Measurements from ENCODE around the gene APBB1IP.

APBB1IP gene

DNA sequence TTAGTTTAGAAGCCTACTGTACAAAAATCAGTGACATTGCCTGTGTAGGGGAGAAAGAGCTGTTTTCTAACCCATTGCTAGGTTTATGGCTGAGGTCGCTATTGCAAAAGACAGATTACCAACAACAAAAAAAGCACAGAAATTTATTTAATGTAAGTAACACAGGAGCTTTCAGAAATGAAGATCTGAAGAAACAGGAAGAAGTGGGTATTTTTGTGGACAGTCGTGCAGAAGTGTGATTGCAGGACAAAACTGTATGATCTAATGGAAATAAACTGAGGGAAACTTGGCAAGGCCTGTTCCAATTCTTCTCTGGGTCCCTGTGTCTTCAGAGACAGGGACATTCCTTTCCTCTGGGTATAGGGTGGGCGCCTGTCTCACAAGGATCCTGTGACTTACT, 87.4 kb downstream of the APBB1IP start:
- TF ChIP-seq, protein P1, sequence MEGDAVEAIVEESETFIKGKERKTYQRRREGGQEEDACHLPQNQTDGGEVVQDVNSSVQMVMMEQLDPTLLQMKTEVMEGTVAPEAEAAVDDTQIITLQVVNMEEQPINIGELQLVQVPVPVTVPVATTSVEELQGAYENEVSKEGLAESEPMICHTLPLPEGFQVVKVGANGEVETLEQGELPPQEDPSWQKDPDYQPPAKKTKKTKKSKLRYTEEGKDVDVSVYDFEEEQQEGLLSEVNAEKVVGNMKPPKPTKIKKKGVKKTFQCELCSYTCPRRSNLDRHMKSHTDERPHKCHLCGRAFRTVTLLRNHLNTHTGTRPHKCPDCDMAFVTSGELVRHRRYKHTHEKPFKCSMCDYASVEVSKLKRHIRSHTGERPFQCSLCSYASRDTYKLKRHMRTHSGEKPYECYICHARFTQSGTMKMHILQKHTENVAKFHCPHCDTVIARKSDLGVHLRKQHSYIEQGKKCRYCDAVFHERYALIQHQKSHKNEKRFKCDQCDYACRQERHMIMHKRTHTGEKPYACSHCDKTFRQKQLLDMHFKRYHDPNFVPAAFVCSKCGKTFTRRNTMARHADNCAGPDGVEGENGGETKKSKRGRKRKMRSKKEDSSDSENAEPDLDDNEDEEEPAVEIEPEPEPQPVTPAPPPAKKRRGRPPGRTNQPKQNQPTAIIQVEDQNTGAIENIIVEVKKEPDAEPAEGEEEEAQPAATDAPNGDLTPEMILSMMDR (conservative IDR thresholded peaks at IDR 0.05; ENCODE audit: low read depth) = no peak
- H3K27ac ChIP-seq = no peak overlapping the region
- POLR2A ChIA-PET (ENCODE audit: low non-redundant PET) = no interaction called here
- DNase-seq (ENCODE audit: low spot score) = no peak
- CTCF ChIA-PET = no interaction called here

DNA sequence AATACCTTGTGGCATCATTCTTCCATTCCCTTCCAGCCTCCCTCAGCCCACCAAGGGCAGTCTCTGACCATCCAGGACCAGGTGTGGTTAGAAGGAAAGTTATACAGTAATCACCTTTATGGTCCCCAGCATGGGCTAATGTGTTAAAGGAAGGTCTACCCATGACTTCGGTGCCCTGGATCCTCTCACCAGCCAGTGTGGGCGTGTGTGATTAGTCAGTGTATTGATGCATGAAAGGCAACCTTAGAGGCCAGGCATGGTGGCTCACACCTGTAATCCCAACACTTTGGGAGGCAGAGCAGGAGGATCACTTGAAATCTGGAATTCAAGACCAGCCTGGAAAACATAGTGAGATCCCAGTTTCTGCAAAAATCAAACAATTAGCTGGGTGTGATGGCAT, 88.9 kb downstream of the APBB1IP start:
- ChIA-PET POLR2A (ENCODE audit: low non-redundant PET) (no interaction called here), CTCF (interaction anchor here (0.6 kb wide), 1 partner anchor 10 kb away, joined by 12 read pairs; no protein-coding TSS in a partner anchor)
- TF ChIP-seq, protein P1 (conservative IDR thresholded peaks at IDR 0.05; ENCODE audit: low read depth) = no peak
- DNase-seq (ENCODE audit: low spot score) = no peak
- H3K27ac ChIP-seq = no peak overlapping the region

DNA sequence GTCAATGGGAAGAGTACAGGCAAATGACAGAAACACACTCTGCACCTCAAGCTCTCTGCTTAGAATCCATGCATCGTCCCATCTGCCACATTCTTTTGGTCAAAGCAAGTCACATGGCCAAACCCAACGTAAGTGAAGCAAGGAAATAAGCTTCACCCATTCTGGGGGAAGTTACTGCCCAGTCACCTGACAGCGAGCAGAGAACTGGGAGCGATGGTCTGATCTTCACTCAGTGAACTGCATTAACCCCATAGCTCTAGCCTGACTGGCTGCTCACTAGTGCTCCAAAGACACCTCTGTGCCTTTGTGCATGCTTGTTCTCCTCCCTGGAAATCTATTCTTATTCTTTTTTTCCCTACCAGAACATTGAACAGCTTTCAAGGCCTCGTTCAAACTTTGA, 89.9 kb downstream of the APBB1IP start:
- DNase-seq (ENCODE audit: low spot score) = no peak
- TF ChIP-seq, protein P1 (conservative IDR thresholded peaks at IDR 0.05; ENCODE audit: low read depth) = no peak
- H3K27ac ChIP-seq = no peak overlapping the region
- ChIA-PET POLR2A (ENCODE audit: low non-redundant PET) (no interaction called here), CTCF (no interaction called here)

DNA sequence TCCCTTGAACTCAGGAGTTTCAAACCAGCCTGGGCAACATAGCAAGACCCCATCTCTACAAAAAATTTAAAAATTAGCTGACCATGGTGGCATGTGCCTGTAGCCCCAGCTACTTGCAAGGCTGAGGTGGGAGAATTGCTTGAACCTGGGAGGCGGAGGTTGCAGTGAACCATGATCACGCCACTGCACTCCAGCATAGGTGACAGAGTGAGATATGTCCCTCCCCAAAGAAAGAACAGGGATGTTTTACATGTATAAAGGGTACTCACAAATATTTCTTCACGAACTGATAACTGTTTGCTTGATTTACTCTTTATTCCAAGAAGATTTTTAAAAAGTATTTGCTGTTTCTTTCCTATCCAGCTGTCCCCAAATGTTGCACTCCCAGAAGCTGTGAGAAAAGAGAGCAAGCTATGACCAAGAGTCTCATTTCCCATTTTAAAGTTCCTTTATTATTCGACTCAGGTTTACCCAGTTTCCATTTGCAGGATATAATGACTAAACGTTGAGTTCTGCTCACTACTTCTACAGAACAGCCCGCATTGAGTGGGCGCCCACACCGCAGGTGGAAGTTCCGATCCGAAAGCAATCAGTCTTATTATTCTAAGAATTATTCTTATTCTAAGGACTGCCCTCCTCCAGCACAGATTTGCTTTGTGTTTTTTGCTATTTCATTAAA, 90.7 kb downstream of the APBB1IP start:
- TF ChIP-seq, protein P1 (conservative IDR thresholded peaks at IDR 0.05; ENCODE audit: low read depth) = no peak
- DNase-seq (ENCODE audit: low spot score) = no peak
- CTCF ChIA-PET = no interaction called here
- H3K27ac ChIP-seq = no peak overlapping the region
- POLR2A ChIA-PET (ENCODE audit: low non-redundant PET) = no interaction called here

DNA sequence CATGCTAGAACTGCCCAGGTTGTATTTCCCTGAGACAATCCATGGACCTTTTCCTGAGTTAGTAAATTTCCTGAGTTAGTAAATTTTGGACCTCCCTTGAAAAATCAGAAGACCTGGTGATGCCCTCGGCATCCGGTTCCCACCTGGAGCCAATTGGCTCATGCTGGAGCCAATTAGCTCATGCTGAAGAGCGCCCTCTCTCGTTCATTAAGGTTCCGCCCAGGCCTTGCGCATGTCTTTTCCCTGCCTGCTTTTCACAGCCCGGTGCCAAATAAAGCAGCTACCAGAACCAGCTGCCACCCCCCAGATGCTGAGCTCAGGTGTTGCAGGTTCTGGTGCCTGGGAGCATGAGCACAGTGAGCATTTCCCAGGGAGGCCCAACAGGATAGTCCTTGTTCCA, 96.2 kb downstream of the APBB1IP start:
- TF ChIP-seq, protein P1 (conservative IDR thresholded peaks at IDR 0.05; ENCODE audit: low read depth) = no peak
- DNase-seq (ENCODE audit: low spot score) = no peak
- no peak overlapping the region for H3K27ac ChIP-seq
- ChIA-PET POLR2A (ENCODE audit: low non-redundant PET) (no interaction called here), CTCF (no interaction called here)

DNA sequence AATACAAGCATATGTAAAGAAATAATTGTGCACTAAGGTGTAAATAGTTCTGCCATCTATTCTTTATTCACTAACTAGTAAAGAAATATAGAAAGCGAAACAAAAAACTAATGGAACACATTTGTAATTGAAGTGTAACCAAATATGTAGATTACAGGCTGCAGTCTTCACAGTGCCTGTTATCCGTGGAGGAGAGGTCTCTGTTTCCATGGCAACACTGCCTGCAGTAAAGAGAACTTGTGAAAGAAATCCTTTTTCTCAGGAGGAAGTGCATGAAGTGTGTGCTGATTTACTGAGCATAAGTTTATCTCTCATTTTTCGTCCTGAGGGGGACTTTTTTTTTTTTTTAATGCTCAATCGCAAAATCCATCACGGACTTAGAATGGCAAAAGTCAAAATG, 102.5 kb downstream of the APBB1IP start:
- no peak overlapping the region for H3K27ac ChIP-seq
- TF ChIP-seq, protein P1 (conservative IDR thresholded peaks at IDR 0.05; ENCODE audit: low read depth) = no peak
- ChIA-PET POLR2A (ENCODE audit: low non-redundant PET) (no interaction called here), CTCF (no interaction called here)
- DNase-seq (ENCODE audit: low spot score) = no peak

All from RWPE1 (cell line).